GM21723 (cell line): ENCODE measurements around the gene S100PBP.
"Not testable (repeated sequence)": the region's sequence is repeated elsewhere in the genome, so short reads cannot be mapped to it uniquely, and the experiment has no call there.

ENCODE experiments used
- ATAC-seq: cut with Tn5 transposase; IDR thresholded peaks from one replicate; pipeline ENCODE4 v1.9.1; 2021; ENCODE audit warnings: mild to moderate bottlenecking, moderate library complexity; ENCODE audit not compliant: unreplicated experiment

The S100PBP gene

DNA sequence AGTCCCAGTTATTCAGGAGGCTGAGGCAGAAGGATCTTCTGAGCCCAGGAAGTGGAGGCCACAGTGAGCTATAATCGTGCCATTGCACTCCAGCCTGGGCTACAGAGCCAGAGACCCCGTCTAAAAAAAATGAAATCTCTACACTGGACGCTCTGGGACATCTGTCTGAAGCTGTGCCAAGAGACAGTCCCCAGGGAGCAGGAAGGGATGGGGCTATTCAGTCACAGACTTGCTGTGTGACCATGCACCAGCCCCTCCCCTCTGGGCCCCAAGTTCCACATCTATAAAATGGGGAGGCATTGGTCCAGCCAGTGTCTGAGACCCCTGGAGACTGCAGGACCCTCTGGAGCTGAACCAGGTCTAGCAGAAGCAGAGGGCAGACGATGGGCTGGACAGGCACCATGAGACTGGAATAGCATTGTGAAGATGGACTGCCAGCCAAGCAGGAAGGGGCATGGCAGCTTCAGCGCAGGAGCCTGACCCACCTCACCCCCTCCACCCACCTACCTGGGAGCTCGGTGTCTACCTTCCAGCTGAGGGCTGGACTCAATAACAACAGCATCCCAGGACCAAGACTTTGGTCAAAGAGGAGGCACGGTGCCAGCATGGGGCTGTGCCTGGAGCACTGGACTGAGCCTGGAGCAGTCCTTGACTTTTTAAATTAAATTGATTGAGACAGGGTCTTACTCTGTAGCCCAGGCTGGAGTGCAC, 82.3 kb downstream of the S100PBP start:
- no peak for ATAC-seq

DNA sequence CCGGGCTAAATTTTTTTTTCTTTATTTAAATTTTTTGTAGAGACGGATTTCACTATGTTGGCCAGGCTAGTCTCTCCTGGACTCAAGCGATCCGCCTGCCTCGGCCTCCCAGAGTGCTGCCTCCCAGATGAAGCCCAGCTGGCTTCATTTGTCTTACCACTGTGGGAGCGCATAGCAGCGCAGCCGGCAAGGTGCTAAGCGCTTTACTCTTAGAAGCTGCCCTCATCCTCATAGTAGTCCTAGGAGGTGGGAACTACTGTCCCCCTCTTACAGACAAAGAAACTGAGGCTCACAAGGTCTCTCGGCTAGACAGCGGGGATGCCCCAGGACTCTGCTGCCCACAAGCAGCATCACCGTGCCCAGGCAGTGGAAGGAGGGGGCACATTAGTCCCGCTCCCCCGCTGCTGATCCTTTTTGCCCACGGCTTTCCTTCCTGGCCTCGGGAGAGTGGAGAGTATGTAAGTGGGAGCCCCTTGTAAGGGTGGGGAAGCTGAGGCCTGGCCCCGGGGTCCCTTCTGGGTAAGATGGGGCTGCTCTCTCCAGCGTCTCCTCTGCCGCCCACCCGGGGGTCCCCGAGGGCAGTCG, 83.0 kb downstream of the S100PBP start:
- ATAC-seq, result no peak

DNA sequence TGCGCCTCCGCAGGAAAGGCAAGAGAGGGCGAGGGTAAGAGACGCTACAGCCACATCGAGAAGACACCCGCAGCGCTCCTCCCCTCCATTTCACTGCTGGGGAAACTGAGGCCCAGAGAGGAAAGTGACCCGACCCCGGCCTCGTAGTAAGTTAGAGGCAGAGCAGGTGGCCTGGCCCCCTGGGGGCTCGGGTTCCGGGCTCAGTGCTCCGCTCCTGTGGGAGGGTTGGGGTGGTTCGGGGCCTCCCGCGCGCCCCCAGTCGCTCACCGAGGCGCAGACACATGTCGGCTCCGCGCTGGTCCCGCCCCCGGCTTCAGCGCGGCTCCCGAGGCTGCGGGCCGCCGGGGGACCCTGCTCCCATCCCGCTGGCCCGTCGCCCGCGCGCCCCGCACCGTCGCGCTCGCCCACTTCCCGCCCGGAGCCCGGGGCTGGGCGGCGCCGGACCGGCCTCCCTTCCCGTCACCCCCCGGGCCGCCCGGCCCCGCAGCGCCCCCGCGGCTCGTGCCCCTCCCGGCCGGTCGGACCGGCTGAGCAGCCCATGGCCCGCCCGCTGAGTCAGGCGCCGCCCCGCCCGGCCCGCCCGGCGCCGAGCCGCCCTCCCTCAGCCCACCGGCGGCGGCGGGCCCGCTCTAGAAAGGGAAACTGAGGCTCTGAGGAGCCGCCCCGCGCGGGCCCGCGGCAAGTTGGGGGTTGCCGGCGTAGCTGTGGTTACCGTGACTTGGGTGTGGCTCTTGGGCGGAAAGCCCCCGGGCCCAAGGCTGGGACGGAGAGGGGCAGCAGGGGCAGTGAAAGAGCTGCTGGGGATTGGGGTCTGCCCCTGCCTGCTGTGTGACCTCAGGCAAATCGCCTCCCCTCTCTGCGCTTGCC, 83.7 kb downstream of the S100PBP start, which contains the start of gene TMEM54:
Gene TMEM54, minus strand, starts transcription at position 434 of the 867 bp plus-strand sequence. Its CDS starts 151 bp downstream, at position 283.
- ATAC-seq, result no peak

DNA sequence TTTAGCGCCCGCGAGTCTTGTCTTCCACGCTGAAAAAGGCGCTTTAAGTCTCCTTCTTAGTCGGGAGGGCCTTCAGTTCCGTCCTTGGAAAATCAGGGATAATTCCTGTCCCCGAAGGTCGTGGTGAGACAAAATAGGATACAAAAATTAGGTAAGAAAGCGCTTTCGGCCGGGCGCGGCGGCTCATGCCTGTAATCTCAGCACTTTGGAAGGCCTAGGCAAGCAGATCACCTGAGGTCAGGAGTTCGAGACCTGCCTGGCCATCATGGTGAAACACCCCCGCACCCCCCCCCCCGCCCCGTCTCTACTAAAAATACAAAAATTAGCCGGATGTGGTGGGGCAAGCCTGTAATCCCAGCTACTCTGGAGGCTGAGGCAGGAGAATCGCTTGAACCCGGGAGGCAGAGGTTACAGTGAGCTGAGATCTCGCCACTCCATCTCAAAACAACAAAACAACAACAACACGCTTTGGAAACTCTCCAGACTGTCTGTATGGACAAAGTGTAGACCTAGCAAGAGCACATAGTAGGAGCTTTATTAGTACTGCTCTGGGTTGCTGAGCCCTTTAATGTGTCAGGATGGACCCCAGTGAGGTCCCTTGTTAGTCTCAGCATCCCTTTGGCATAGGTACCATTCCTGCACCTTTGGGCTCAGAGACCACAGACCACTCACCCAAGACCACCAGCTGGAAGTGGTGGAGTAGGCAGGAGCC, 84.5 kb downstream of the S100PBP start:
- no peak for ATAC-seq

DNA sequence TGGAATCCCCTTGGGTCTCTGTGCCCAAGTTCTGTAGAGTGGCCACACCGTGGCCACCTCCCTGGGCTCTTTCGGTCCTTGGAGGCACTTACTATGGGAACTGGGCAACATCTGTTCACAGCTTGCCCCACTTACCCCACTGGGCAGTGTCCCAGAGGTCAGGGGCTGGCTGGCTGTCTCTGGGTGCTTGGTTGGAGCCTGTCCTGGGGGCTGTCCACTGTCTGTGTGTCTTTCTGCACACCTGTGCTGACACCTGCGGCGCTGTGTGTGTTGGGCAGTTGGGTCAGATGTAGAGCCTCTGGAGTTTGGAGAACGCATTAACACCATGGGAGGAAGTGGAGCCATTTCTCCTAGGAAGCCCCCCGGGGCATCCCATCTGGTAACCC, 85.1 kb downstream of the S100PBP start:
- ATAC-seq, result no peak

DNA sequence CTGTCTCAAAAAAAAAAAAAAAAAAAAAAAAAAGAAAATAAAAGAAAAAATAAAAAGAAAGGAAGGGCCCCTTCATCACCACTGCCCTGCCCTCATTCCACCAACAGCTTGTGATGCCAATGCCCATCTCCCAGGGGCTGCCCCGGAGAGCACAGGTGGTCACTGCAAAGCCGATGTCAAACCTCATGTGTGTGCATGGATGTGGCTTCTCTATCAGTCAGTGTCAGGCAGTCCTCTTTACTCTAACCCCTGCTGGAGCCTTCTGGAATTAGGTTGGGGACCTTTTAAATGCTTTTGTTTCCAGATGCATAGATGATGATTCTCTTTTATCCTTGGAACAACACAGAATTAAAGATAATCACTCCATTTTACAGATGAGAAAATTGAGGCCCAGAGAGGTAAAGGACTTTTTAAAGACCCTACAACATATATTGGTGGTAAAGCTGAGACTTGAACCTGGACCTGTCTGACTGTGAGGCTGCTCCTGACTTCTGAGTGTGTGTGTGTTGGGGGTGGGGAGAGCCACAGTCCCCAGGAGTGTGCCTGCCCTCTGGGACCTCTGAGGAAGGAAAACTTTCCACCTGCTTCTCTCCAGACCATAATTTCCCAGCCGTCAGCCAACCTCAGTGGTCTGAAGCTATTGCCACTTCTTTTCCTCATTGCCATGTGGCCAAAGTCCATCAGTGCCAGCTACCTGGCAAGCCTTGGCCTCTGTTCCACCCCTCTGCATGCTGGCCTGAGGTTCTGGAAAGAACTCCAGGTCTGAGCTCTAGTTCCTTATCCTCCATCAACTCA, 86.7 kb downstream of the S100PBP start:
- ATAC-seq, result no peak

DNA sequence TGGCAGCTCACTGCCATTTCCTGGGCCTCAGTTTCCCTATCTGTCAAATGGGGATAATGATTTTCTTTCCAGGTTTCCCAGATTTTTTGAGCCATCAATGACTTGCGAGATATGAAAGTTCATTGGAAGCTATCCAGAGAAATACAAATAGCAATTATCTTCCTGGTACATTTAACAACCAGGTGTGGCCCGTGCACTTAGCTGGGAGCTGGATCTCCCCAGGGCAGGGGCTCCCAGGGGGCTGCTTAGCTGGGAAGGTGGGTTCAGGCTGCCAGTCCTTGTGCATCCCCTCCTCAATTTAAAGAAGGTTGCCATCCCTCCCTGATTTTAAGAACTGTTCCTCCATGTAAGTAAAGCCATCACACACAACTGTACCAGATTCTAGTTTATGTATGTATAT, 87.3 kb downstream of the S100PBP start:
- no peak for ATAC-seq

DNA sequence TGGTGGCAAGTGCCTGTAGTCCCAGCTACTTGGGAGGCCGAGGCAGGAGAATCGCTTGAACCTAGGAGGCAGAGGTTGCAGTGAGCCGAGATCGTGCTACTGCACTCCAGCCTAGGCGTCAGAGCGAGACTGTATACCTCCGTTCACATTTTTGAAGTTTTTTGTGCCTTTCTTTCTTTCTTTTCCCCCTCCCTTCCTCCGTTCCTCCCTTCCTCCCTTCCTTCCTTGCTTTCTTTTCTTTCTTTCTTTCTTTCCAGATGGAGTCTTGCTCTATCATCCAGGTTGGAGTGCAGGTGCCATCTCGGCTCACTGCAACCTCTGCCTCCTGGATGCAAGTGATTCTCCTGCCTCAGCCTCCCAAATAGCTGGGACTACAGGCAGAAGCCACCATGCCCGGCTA, 88.1 kb downstream of the S100PBP start:
- not testable (repeated sequence) for ATAC-seq

DNA sequence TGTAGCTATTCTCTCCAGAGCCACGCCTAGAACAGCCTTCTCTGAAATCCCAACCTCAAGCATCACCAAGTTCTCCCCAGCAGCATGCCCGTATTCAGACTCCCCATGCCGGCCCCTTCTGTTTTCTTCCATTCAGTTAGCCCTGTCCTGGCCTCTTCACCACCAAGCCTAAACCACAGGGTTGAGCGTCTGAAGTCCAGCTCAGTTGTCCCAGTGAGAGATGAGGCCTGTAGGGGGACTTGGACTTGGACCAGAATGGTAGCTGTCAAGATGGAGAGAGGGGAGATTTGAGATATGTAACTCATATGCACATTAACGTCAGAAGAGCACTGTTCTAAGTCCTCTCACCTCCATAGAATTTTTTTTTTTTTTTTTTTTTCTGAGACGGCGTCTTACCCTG, 89.2 kb downstream of the S100PBP start:
- ATAC-seq, result no peak

DNA sequence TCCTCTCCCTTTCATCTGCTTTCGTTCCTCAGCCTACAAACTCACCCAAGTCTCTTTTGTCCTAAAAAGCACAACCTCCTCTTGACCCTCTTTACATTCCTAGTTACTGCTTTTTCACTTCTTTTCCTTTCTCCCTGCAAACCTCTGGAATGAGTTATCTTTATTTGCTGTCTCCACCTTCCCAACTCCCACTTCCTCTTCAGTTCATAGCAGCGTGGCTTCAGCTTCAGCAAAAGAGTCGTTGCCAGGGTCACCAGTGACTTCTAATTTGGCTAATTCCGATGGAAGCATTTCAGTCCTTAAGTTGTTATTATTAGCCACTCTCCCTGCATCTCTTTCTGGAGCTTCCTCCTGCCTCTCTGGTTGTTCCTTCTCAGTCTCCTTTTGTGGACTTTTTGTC, 90.0 kb downstream of the S100PBP start:
- ATAC-seq, result no peak
